CD14-positive monocyte (primary cell): ENCODE measurements around the gene ENO1. TPM values are rescaled to one million over a fixed set of nuclear protein-coding genes. Genes with fewer than 3 reads are reported as not detected.

Experiments
- DNase-seq, 3 donors: peaks; one replicate each; pipeline ENCODE4 v3.0.0-alpha.2; 2011 to 2022
- H2AFZ ChIP-seq: 2 replicates; pipeline ENCODE4 v1.6.0; 2012; ENCODE audit warnings: mild to moderate bottlenecking, low read depth, low read length, inconsistent platforms; ENCODE audit not compliant: insufficient read depth, poor library complexity, severe bottlenecking
- H3K27ac ChIP-seq, 2 donors: 1 replicate in 1 of 2; 2 replicates in 1 of 2; pipeline ENCODE4 v1.5.1; 2012 to 2013; ENCODE audit warnings: low read length in 2 of 2, control low read depth in 1 of 2, inconsistent platforms in 1 of 2, low read depth in 1 of 2, mild to moderate bottlenecking in 1 of 2
- H3K27me3 ChIP-seq, 2 donors: one replicate each; pipeline versions ENCODE4 v1.6.0 to v1.6.1; 2011 to 2013; ENCODE audit warnings: low read length in 2 of 2; ENCODE audit not compliant: control insufficient read depth in 2 of 2, insufficient read depth in 2 of 2
- H3K36me3 ChIP-seq, 2 donors: replicated peaks in 1 of 2; 1 replicate in 1 of 2; 2 replicates in 1 of 2; pipeline versions ENCODE4 v1.5.1 to v1.6.1; 2012 to 2013; ENCODE audit warnings: low read length in 2 of 2, control low read depth in 1 of 2, inconsistent platforms in 1 of 2, mild to moderate bottlenecking in 1 of 2; ENCODE audit not compliant: insufficient read depth in 2 of 2, control insufficient read depth in 1 of 2
- H3K4me1 ChIP-seq, 2 donors: 1 replicate in 1 of 2; 2 replicates in 1 of 2; pipeline versions ENCODE4 v1.5.1 to v1.6.1; 2012 to 2013; ENCODE audit warnings: low read length in 2 of 2, control low read depth in 1 of 2, inconsistent platforms in 1 of 2, mild to moderate bottlenecking in 1 of 2, moderate library complexity in 1 of 2; ENCODE audit not compliant: insufficient read depth in 2 of 2, control insufficient read depth in 1 of 2
- H3K4me2 ChIP-seq: replicated peaks from 2 replicates; pipeline ENCODE3; 2012; ENCODE audit warnings: low read length, moderate library complexity, mild to moderate bottlenecking; ENCODE audit not compliant: poor library complexity, severe bottlenecking; ENCODE audit errors: extremely low read depth
- H3K4me3 ChIP-seq, 3 experiments: fragments of 200-600 bp in 1 of 3; sonication (generic) in 1 of 3; replicated peaks in 1 of 3; 1 replicate in 2 of 3; 2 replicates in 1 of 3; pipeline ENCODE4 v1.5.1; 2011 to 2013; ENCODE audit warnings: low read length in 3 of 3, mild to moderate bottlenecking in 3 of 3, control low read depth in 2 of 3, low read depth in 2 of 3, inconsistent platforms in 1 of 3, moderate library complexity in 1 of 3
- H3K79me2 ChIP-seq: 2 replicates; pipeline ENCODE4 v1.6.0; 2012; ENCODE audit warnings: mild to moderate bottlenecking, control low read depth, inconsistent platforms, low read length, moderate library complexity; ENCODE audit not compliant: insufficient read depth
- H3K9ac ChIP-seq: 2 replicates; pipeline ENCODE4 v1.6.0; 2017; ENCODE audit warnings: low read length, mild to moderate bottlenecking; ENCODE audit not compliant: insufficient read depth, poor library complexity, severe bottlenecking
- H3K9me3 ChIP-seq, 2 donors: replicated peaks in 1 of 2; 1 replicate in 1 of 2; 2 replicates in 1 of 2; pipeline versions ENCODE4 v1.5.1 to v1.6.1; 2012 to 2013; ENCODE audit warnings: low read length in 2 of 2, control low read depth in 1 of 2; ENCODE audit not compliant: control insufficient read depth in 1 of 2, insufficient read depth in 1 of 2
- H4K20me1 ChIP-seq: 2 replicates; pipeline ENCODE4 v1.6.0; 2012; ENCODE audit warnings: mild to moderate bottlenecking, low read length, control low read depth, moderate library complexity; ENCODE audit not compliant: insufficient read depth
- H3K27ac Mint-ChIP-seq, 7 donors: one replicate each; pipeline ENCODE4 v1.8.0; 2020; ENCODE audit warnings: mild to moderate bottlenecking in 7 of 7, mixed read lengths in 7 of 7, moderate library complexity in 6 of 7, inconsistent platforms in 2 of 7
- H3K27me3 Mint-ChIP-seq, 3 donors: one replicate each; pipeline ENCODE4 v1.8.0; 2021 to 2022; ENCODE audit warnings: low read depth in 3 of 3, mild to moderate bottlenecking in 3 of 3, mixed read lengths in 3 of 3, moderate library complexity in 3 of 3, inconsistent platforms in 1 of 3
- H3K36me3 Mint-ChIP-seq, 2 donors: one replicate each; pipeline ENCODE4 v1.8.0; 2020; ENCODE audit warnings: mixed read lengths in 2 of 2, inconsistent platforms in 1 of 2, mild to moderate bottlenecking in 1 of 2
- H3K4me1 Mint-ChIP-seq: one replicate; pipeline ENCODE4 v1.8.0; 2020; ENCODE audit warnings: mild to moderate bottlenecking, mixed read lengths
- H3K4me3 Mint-ChIP-seq, 2 donors: one replicate each; pipeline ENCODE4 v1.8.0; 2020; ENCODE audit warnings: mild to moderate bottlenecking in 2 of 2, mixed read lengths in 2 of 2, moderate library complexity in 1 of 2
- H3K9me3 Mint-ChIP-seq, 7 donors: one replicate each; pipeline ENCODE4 v1.8.0; 2020 to 2022; ENCODE audit warnings: mixed read lengths in 7 of 7, mild to moderate bottlenecking in 6 of 7, moderate library complexity in 6 of 7, inconsistent platforms in 2 of 7
- WGBS: methylation state at CpG from one replicate; pipeline ENCODE4 v1.1.5; 2013; ENCODE audit warnings: missing lambda C conversion rate; ENCODE audit not compliant: insufficient coverage; 5-methylcytosine and 5-hydroxymethylcytosine counted together
- intact Hi-C, 2 donors: fragments of 100-400 bp; cut with micrococcal nuclease; formaldehyde crosslinking; loops; one replicate each; pipeline versions ENCODE4 v1.15.0 to v1.15.1; 2023
- polyA plus RNA-seq, 3 donors: library from polyadenylated mRNA; depleted of rRNA in 1 of 3; unstranded in 2 of 3; stranded (reverse) in 1 of 3; fragments of 300-500 nt in 2 of 3; fragments of >200 nt in 1 of 3; fragmentation: Illumina TruSeq in 2 of 3; gene quantifications; 1 replicate in 2 of 3; 2 replicates in 1 of 3; pipeline ENCODE4 v1.2.3, GENCODE V29; 2012 to 2021
- TF ChIP-seq, protein P1 (sequence below): fragments of 200-600 bp; IDR thresholded peaks from one replicate; pipeline ENCODE4 v1.8.0; 2022; ENCODE audit warnings: antibody characterized with exemption, mild to moderate bottlenecking

The ENO1 gene
- polyA plus RNA-seq, 3 donors, result 525 to 1,573 (median 1,458) TPM

DNA sequence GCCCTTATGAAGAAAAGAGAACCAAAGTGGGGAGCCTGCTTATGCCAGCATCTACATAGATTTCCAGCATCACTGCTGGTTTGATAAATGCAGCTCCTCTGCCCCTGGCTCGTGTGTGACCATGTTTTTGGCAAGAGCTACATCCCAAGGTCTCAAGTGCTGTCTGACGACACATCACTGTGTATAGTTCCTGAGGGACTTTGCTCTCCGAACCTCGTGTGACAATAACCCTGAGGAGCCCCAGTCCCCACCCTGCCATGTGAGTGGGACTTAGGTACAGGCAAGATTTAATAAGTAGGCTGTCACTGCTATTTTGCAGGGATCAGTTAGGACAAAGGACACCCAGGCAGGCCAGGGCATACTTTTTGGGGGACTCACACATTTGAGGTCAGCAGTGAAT, 32.2 kb downstream of the ENO1 start:
- H3K4me3 Mint-ChIP-seq, result no peak overlapping the region
- H3K4me1 ChIP-seq, result no peaks in the 10 kb centered on the region
- no peak overlapping the region for H3K27ac ChIP-seq
- peaks cover 0 to 3% (median 0%) of the 10 kb centered on the region in 3 donors for H3K27me3 Mint-ChIP-seq
- H3K4me1 Mint-ChIP-seq, result peaks cover 3% of the 10 kb centered on the region
- H2AFZ ChIP-seq, result no peak overlapping the region
- H3K79me2 ChIP-seq, result no peaks in the 10 kb centered on the region
- no peak for DNase-seq
- H4K20me1 ChIP-seq, result no peaks in the 10 kb centered on the region
- H3K9me3 ChIP-seq, result no peaks in the 10 kb centered on the region
- H3K9me3 Mint-ChIP-seq, result peaks cover 0 to 6% (median 0%) of the 10 kb centered on the region in 7 donors
- no peaks in the 10 kb centered on the region for H3K36me3 ChIP-seq
- intact Hi-C loops, result loop anchor here (5.0 to 10.0 kb wide), 2 partner anchors 284 to 291 kb away; no protein-coding TSS in a partner anchor
- H3K4me2 ChIP-seq, result no peak overlapping the region
- no peak overlapping the region for H3K27ac Mint-ChIP-seq
- TF ChIP-seq, protein P1, sequence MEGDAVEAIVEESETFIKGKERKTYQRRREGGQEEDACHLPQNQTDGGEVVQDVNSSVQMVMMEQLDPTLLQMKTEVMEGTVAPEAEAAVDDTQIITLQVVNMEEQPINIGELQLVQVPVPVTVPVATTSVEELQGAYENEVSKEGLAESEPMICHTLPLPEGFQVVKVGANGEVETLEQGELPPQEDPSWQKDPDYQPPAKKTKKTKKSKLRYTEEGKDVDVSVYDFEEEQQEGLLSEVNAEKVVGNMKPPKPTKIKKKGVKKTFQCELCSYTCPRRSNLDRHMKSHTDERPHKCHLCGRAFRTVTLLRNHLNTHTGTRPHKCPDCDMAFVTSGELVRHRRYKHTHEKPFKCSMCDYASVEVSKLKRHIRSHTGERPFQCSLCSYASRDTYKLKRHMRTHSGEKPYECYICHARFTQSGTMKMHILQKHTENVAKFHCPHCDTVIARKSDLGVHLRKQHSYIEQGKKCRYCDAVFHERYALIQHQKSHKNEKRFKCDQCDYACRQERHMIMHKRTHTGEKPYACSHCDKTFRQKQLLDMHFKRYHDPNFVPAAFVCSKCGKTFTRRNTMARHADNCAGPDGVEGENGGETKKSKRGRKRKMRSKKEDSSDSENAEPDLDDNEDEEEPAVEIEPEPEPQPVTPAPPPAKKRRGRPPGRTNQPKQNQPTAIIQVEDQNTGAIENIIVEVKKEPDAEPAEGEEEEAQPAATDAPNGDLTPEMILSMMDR, result no peak
- H3K36me3 Mint-ChIP-seq, result peaks cover 0 to 3% of the 10 kb centered on the region in 2 donors
- 83% methylated on average over 3 of the region's 4 CpGs for WGBS
- no peak overlapping the region for H3K9ac ChIP-seq
- no peaks in the 10 kb centered on the region for H3K27me3 ChIP-seq
- H3K4me3 ChIP-seq, result no peak overlapping the region

DNA sequence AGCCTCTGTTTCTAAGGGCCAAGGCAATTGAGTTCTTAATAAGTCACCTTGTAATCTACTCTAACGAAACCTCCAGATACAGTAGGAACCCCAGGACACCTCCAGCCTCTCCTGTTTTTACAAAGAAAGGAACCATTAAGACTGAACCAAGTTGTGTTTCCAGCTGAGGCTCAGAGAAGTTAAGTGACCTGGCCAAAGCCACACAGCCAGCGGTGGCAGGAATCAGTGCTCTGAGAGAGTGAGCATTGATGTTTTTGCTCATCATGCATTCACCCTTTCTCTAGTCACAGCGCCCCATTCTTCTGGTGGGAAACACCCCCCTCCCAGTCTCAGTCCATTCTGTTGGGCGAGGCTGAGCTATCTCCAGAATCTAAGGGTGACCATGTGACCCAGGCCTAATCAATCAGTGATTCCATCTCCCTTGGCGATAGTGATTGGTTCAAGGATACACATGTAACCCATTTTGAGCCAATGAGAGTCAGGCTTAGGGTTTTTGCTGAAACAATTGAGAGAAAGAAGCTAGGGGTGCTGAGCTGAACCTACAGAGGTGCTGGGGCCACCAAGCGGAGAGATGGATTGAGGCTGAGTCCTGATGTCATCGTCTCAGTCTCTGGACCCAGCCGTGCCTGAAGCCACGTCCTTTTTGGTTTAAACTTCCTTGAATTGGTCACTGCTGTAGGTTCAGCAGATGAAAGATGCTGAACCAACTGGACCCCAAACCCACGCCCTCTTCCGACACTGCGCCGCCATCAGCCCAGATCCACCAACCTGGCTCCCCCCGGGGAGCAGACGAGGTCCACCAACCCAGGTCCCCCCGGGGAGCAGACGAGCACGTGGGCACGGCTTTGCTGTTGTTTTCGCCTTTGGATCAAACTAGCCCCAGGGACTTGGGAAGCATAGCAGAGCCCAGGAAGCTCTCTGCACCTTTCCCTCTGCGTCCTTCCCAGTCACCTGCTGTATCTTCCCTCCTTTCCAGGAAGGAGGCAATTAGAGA, 33.1 kb downstream of the ENO1 start:
- H3K36me3 Mint-ChIP-seq, result peaks cover 0 to 3% of the 10 kb centered on the region in 2 donors
- Histone ChIP-seq H3K27me3 (no peaks in the 10 kb centered on the region), H3K9ac (no peak overlapping the region), H3K4me1 (no peaks in the 10 kb centered on the region), H3K79me2 (no peaks in the 10 kb centered on the region), H2AFZ (no peak overlapping the region), H4K20me1 (no peaks in the 10 kb centered on the region), H3K9me3 (no peaks in the 10 kb centered on the region), H3K4me2 (no peak overlapping the region), H3K36me3 (no peaks in the 10 kb centered on the region), H3K27ac (no peak overlapping the region), H3K4me3 (no peak overlapping the region)
- H3K9me3 Mint-ChIP-seq, result peaks cover 0 to 6% (median 0%) of the 10 kb centered on the region in 7 donors
- peaks cover 3% of the 10 kb centered on the region for H3K4me1 Mint-ChIP-seq
- intact Hi-C loops, result loop anchor here (5.0 to 10.0 kb wide), 2 partner anchors 283 to 291 kb away; no protein-coding TSS in a partner anchor
- 91% methylated on average over 18 of the region's 21 CpGs for WGBS
- H3K27me3 Mint-ChIP-seq, result peaks cover 0 to 3% (median 0%) of the 10 kb centered on the region in 3 donors
- no peak for DNase-seq
- H3K4me3 Mint-ChIP-seq, result no peak overlapping the region
- no peak overlapping the region for H3K27ac Mint-ChIP-seq
- TF ChIP-seq, protein P1, result no peak
